Hepatocyte (in vitro differentiated cells): ENCODE results near the gene HECW1.

ENCODE experiments used
- EZH2 ChIP-seq: fragments of 200-600 bp; sonication (generic); IDR thresholded peaks from 2 replicates; pipeline ENCODE4 v1.6.1; 2016; ENCODE audit warnings: antibody characterized with exemption, mild to moderate bottlenecking, borderline replicate concordance
- EZH2phosphoT487 ChIP-seq: fragments of 200-600 bp; sonication (generic); IDR thresholded peaks from one replicate; pipeline ENCODE4 v1.6.1; 2018; ENCODE audit warnings: antibody characterized with exemption, mild to moderate bottlenecking, low read depth, moderate library complexity; ENCODE audit not compliant: unreplicated experiment, severe bottlenecking
- TF ChIP-seq, protein P1 (sequence below): fragments of 200-600 bp; sonication (generic); IDR thresholded peaks from 2 replicates; pipeline ENCODE4 v1.5.1; 2016; ENCODE audit warnings: antibody characterized with exemption, mild to moderate bottlenecking; ENCODE audit not compliant: poor library complexity

DNA sequence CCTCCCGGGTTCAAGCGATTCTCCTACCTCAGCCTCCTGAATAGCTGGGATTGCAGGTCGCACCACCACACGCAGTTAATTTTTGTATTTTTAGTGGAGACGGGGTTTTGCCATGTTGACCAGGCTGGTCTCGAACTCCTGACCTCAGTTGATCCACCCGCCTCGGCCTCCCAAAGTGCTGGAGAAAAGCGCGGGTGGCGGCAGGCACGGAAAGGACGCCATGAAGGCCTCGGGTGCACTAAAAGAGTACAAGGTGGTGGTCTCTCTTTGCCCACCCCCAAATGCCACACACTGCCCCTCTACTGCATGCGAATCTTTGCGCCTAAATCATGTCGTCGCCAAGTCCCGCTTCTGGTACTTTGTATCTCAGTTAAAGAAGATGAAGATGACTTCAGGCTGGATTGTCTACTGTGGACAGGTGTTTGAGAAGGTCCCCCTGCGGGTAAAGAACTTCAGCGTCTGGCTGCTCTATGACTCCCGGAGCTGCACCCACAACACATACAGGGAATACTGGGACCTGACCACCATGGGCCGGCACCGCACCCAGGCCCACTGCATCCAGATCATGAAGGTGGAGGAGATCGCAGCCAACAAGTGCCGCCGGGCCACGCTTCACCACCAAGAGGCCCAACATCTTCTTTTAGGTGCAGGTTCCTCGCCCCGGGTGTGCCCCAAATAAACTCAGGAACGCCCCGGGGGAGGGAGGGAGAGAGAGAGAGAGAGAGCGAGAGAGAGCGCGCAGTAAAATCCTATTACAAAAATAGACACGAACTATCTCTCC lies 161.7 kb downstream of the HECW1 start:
- TF ChIP-seq, protein P1, sequence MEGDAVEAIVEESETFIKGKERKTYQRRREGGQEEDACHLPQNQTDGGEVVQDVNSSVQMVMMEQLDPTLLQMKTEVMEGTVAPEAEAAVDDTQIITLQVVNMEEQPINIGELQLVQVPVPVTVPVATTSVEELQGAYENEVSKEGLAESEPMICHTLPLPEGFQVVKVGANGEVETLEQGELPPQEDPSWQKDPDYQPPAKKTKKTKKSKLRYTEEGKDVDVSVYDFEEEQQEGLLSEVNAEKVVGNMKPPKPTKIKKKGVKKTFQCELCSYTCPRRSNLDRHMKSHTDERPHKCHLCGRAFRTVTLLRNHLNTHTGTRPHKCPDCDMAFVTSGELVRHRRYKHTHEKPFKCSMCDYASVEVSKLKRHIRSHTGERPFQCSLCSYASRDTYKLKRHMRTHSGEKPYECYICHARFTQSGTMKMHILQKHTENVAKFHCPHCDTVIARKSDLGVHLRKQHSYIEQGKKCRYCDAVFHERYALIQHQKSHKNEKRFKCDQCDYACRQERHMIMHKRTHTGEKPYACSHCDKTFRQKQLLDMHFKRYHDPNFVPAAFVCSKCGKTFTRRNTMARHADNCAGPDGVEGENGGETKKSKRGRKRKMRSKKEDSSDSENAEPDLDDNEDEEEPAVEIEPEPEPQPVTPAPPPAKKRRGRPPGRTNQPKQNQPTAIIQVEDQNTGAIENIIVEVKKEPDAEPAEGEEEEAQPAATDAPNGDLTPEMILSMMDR = no peak
- TF ChIP-seq EZH2 (no peak), EZH2phosphoT487 (no peak)
